HCT116 (cell line): ENCODE results near the gene CDH23. TPM values are rescaled to one million over a fixed set of nuclear protein-coding genes. Genes with fewer than 3 reads are reported as not detected.

Source experiments
- ATAC-seq: fragments of 200-7000 bp; cut with Tn5 transposase; 2 replicates; pipeline ENCODE4 v1.9.1; 2020; ENCODE audit warnings: mild to moderate bottlenecking, moderate library complexity
- BruUV-seq: library from RNA; stranded (reverse); fragments of 400-500 nt; replicated peaks from 2 replicates; lab custom pipeline; 2021; lab: Mats Ljungman, UMichigan
- CTCF ChIA-PET: fragments of 300-600 bp; sonication (Branson Sonifier 250); formaldehyde crosslinking; loops from one replicate; lab custom pipeline; 2021; ENCODE audit warnings: antibody characterized with exemption; lab: Charles Lee
- POLR2A ChIA-PET: fragments of 300-600, 350-600 bp; sonication (Branson Sonifier 250); formaldehyde crosslinking; loops from one replicate; lab custom pipeline; 2021; ENCODE audit warnings: antibody characterized with exemption; lab: Charles Lee
- RAD21 ChIA-PET, 2 experiments: fragments of 300-600 bp; sonication (Branson Sonifier 250); formaldehyde crosslinking; loops; one replicate each; lab custom pipeline; 2023; ENCODE audit warnings: low total read pairs in 2 of 2; ENCODE audit not compliant: uncharacterized antibody in 2 of 2, unreplicated experiment in 2 of 2, low non-redundant PET in 1 of 2; lab: Charles Lee
- DNase-seq: peaks from one replicate; pipeline ENCODE4 v3.0.0-alpha.2; 2010; ENCODE audit warnings: low read depth, low spot score
- H2AFZ ChIP-seq: fragments of 200-600 bp; shearing (Covaris generic), sonication (generic); 2 replicates; pipeline ENCODE4 v1.6.1; 2017; ENCODE audit warnings: low read depth, mixed run types, mixed read lengths, antibody characterized with exemption, low read length; ENCODE audit not compliant: poor library complexity, severe bottlenecking
- H3K27ac ChIP-seq: 2 replicates; pipeline ENCODE4 v1.5.1; 2012; ENCODE audit warnings: low read depth, low read length
- H3K27me3 ChIP-seq: fragments of 200-600 bp; sonication (generic); 2 replicates; pipeline ENCODE4 v1.6.1; 2016; ENCODE audit warnings: mixed run types, low read length, mixed read lengths; ENCODE audit not compliant: insufficient read depth
- H3K36me3 ChIP-seq, 2 experiments: fragments of 200-500 bp in 1 of 2; fragments of 200-600 bp in 1 of 2; sonication (Bioruptor generic) in 1 of 2; sonication (generic) in 1 of 2; 2 replicates each; pipeline versions ENCODE4 v1.5.1 to v1.6.1; 2014 to 2016; ENCODE audit warnings: low read length in 2 of 2, inconsistent platforms in 1 of 2, mixed read lengths in 1 of 2, mixed run types in 1 of 2; ENCODE audit not compliant: insufficient read depth in 2 of 2, control insufficient read depth in 1 of 2
- H3K4me1 ChIP-seq, 2 experiments: fragments of 200-600 bp in 1 of 2; sonication (generic) in 1 of 2; 2 replicates each; pipeline versions ENCODE4 v1.5.1 to v1.6.1; 2012 to 2017; ENCODE audit warnings: low read length in 2 of 2, inconsistent platforms in 1 of 2, mild to moderate bottlenecking in 1 of 2, mixed read lengths in 1 of 2, mixed run types in 1 of 2, moderate library complexity in 1 of 2; ENCODE audit not compliant: insufficient read depth in 2 of 2, control insufficient read depth in 1 of 2
- H3K4me2 ChIP-seq: fragments of 200-600 bp; sonication (generic); 2 replicates; pipeline ENCODE4 v1.6.1; 2017; ENCODE audit warnings: mixed run types, low read length, mixed read lengths
- H3K4me3 ChIP-seq, 2 experiments: fragments of 200-600 bp in 1 of 2; sonication (generic) in 1 of 2; replicated peaks in 1 of 2; 2 replicates each; pipeline ENCODE4 v1.5.1; 2011 to 2016; ENCODE audit warnings: low read length in 2 of 2, control low read depth in 1 of 2, low read depth in 1 of 2, mild to moderate bottlenecking in 1 of 2, mixed read lengths in 1 of 2, mixed run types in 1 of 2
- H3K79me2 ChIP-seq: fragments of 200-600 bp; sonication (generic); 2 replicates; pipeline ENCODE4 v1.6.1; 2017; ENCODE audit warnings: mild to moderate bottlenecking, mixed run types, low read length, moderate library complexity, mixed read lengths; ENCODE audit not compliant: insufficient read depth
- H3K9ac ChIP-seq: fragments of 200-600 bp; sonication (generic); 2 replicates; pipeline ENCODE4 v1.6.1; 2016; ENCODE audit warnings: low read length, mixed read lengths
- H3K9me2 ChIP-seq: fragments of 200-600 bp; sonication (generic), shearing (Covaris generic); 2 replicates; pipeline ENCODE4 v1.6.1; 2017; ENCODE audit warnings: mixed run types, mild to moderate bottlenecking, moderate library complexity; ENCODE audit not compliant: insufficient read depth
- H3K9me3 ChIP-seq, 2 experiments: fragments of 200-500 bp in 1 of 2; fragments of 200-600 bp in 1 of 2; sonication (Bioruptor generic) in 1 of 2; sonication (generic) in 1 of 2; 2 replicates each; pipeline ENCODE4 v1.6.1; 2014 to 2017; ENCODE audit warnings: low read length in 2 of 2, mixed read lengths in 2 of 2, inconsistent platforms in 1 of 2, low read depth in 1 of 2, mild to moderate bottlenecking in 1 of 2, mixed run types in 1 of 2, moderate library complexity in 1 of 2; ENCODE audit not compliant: control insufficient read depth in 1 of 2, insufficient read depth in 1 of 2
- H4K20me1 ChIP-seq: fragments of 200-600 bp; sonication (generic), shearing (Covaris generic); 2 replicates; pipeline ENCODE4 v1.6.1; 2017; ENCODE audit warnings: mixed run types, mild to moderate bottlenecking, moderate library complexity; ENCODE audit not compliant: insufficient read depth
- ATF3 ChIP-seq: IDR thresholded peaks from 2 replicates; pipeline ENCODE4 v1.6.1; 2012
- EZH2 ChIP-seq: fragments of 200-600 bp; sonication (generic); IDR thresholded peaks from 2 replicates; pipeline ENCODE4 v1.6.1; 2017; ENCODE audit warnings: antibody characterized with exemption, mixed run types
- RAD21 ChIP-seq: IDR thresholded peaks from 2 replicates; pipeline ENCODE4 v1.6.1; 2012; ENCODE audit warnings: low read depth, mild to moderate bottlenecking
- SIN3A ChIP-seq: IDR thresholded peaks from 2 replicates; pipeline ENCODE4 v1.6.1; 2012; ENCODE audit warnings: low read depth
- TCF7L2 ChIP-seq: IDR thresholded peaks from 2 replicates; pipeline ENCODE4 v1.7.0; 2011; ENCODE audit warnings: borderline replicate concordance, inconsistent platforms; ENCODE audit not compliant: insufficient read depth, insufficient read length; ENCODE audit errors: extremely low read depth
- intact Hi-C: fragments of 100-400 bp; cut with micrococcal nuclease; formaldehyde crosslinking; loops from 2 replicates; pipeline ENCODE4 v1.10.0; 2022
- total RNA-seq: library from RNA; stranded (reverse); gene quantifications from one replicate; pipeline ENCODE4 v1.2.1, GENCODE V29; 2021; ENCODE audit not compliant: unreplicated experiment
- TF ChIP-seq, protein P1 (sequence below): IDR thresholded peaks from 2 replicates; pipeline ENCODE4 v1.6.1; 2012; ENCODE audit warnings: low read depth
- TF ChIP-seq, protein P2 (sequence below): IDR thresholded peaks from 2 replicates; pipeline ENCODE4 v1.6.1; 2012

The CDH23 gene
- total RNA-seq, 1 experiment from 2014 or later, result not detected

DNA sequence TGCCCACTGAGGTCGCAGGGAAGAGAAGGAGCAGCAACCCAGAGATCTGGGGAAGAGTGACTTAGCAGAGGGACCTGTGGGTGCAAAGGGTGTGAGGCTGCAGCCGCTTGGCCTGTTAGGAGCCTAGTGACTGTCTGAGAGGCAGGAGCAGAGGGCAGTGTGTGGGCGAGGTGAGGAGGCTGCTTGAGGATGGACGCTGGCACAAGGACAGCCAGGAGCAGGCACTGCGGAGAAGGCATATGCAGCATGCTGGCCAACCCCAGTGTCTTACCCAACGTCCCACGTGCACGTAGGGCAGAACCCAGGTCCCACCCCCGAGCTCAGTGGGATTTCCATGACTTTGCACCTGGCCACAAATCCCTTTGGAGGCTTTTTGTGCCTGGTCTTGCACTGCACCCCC is 268.7 kb downstream of the CDH23 start:
- no peak overlapping the region for H3K27ac ChIP-seq
- no peak overlapping the region for H3K9ac ChIP-seq
- H3K9me3 ChIP-seq, result no peaks in the 10 kb centered on the region
- no peak overlapping the region for H3K4me3 ChIP-seq
- ATAC-seq (no peak), DNase-seq (no peak)
- ChIA-PET CTCF (no interaction called here), RAD21 (no interaction called here), POLR2A (no interaction called here)
- H3K79me2 ChIP-seq, result no peaks in the 10 kb centered on the region
- H3K4me2 ChIP-seq, result no peak overlapping the region
- intact Hi-C loops, result no loop called here
- H2AFZ ChIP-seq, result no peak overlapping the region
- H3K4me1 ChIP-seq, result peaks cover 0 to 7% of the 10 kb centered on the region in 2 experiments; a peak in 2 of 4 replicates
- H4K20me1 ChIP-seq, result no peaks in the 10 kb centered on the region
- H3K9me2 ChIP-seq, result no peaks in the 10 kb centered on the region
- no peaks in the 10 kb centered on the region for H3K27me3 ChIP-seq
- H3K36me3 ChIP-seq, result no peaks in the 10 kb centered on the region
- TF ChIP-seq ATF3, result no peak
- TF ChIP-seq, protein P1, sequence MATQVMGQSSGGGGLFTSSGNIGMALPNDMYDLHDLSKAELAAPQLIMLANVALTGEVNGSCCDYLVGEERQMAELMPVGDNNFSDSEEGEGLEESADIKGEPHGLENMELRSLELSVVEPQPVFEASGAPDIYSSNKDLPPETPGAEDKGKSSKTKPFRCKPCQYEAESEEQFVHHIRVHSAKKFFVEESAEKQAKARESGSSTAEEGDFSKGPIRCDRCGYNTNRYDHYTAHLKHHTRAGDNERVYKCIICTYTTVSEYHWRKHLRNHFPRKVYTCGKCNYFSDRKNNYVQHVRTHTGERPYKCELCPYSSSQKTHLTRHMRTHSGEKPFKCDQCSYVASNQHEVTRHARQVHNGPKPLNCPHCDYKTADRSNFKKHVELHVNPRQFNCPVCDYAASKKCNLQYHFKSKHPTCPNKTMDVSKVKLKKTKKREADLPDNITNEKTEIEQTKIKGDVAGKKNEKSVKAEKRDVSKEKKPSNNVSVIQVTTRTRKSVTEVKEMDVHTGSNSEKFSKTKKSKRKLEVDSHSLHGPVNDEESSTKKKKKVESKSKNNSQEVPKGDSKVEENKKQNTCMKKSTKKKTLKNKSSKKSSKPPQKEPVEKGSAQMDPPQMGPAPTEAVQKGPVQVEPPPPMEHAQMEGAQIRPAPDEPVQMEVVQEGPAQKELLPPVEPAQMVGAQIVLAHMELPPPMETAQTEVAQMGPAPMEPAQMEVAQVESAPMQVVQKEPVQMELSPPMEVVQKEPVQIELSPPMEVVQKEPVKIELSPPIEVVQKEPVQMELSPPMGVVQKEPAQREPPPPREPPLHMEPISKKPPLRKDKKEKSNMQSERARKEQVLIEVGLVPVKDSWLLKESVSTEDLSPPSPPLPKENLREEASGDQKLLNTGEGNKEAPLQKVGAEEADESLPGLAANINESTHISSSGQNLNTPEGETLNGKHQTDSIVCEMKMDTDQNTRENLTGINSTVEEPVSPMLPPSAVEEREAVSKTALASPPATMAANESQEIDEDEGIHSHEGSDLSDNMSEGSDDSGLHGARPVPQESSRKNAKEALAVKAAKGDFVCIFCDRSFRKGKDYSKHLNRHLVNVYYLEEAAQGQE, result no peak
- no TSS peak for BruUV-seq

- Histone ChIP-seq H3K27me3 (no peaks in the 10 kb centered on the region), H3K4me3 (no peak overlapping the region), H3K9me2 (no peaks in the 10 kb centered on the region), H3K36me3 (no peaks in the 10 kb centered on the region), H3K27ac (no peak overlapping the region), H3K9ac (no peak overlapping the region), H3K4me2 (no peak overlapping the region), H3K79me2 (no peaks in the 10 kb centered on the region), H4K20me1 (no peaks in the 10 kb centered on the region), H3K4me1 (peaks cover 0 to 7% of the 10 kb centered on the region in 2 experiments; a peak in 2 of 4 replicates), H2AFZ (no peak overlapping the region), H3K9me3 (no peaks in the 10 kb centered on the region)
- CTCF ChIA-PET, result no interaction called here
- BruUV-seq, result no TSS peak
- intact Hi-C loops, result no loop called here
- DNase-seq (no peak), ATAC-seq (no peak)
- POLR2A ChIA-PET, result no interaction called here
- RAD21 ChIA-PET, result no interaction called here
- TF ChIP-seq RAD21 (no peak), ATF3 (no peak), SIN3A (no peak), TCF7L2 (no peak), EZH2 (no peak)
- TF ChIP-seq, protein P2, sequence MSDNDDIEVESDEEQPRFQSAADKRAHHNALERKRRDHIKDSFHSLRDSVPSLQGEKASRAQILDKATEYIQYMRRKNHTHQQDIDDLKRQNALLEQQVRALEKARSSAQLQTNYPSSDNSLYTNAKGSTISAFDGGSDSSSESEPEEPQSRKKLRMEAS, result no peak
- TF ChIP-seq, protein P1, result no peak
Observed at GRCh38 chr10:71666639-71667386, 270.1 kb downstream of the CDH23 start.
